HG03095 (cell line): Measurements from ENCODE around the gene NELFB.

Source experiments
- ATAC-seq: cut with Tn5 transposase; IDR thresholded peaks from one replicate; pipeline ENCODE4 v1.9.1; 2021; ENCODE audit warnings: moderate library complexity; ENCODE audit not compliant: unreplicated experiment

Gene NELFB

GRCh38 chr9:137302449-137303150, 47.5 kb downstream of the NELFB start:
- ATAC-seq = peak; percentile 31

- ATAC-seq = no peak
Observed at GRCh38 chr9:137303151-137303892, 48.2 kb downstream of the NELFB start.

DNA sequence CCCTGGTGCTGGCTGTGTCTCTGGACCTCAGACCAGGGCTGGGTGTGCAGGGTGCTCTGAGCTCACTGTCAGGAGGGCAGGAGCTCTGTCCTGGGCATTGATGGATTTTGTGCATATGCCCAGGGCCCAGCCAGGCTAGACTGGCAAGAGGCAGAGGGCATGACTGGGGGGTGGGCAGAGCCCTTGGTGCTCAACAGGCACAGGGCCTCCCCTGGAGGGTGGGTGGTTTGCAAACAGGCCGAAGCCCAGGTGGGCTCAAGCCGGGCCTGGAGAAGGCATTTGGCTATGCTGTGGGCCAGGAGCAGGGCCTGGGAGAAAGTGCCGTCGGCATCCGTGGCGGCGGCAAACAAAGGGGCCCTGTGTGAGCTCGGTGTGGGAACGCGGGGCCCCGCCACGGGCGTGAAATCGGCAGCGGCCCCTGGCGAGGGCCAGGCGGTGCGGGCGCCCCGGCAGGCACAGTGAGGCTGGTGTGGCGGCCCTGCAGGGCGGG, 48.8 kb downstream of the NELFB start:
- no peak for ATAC-seq

DNA sequence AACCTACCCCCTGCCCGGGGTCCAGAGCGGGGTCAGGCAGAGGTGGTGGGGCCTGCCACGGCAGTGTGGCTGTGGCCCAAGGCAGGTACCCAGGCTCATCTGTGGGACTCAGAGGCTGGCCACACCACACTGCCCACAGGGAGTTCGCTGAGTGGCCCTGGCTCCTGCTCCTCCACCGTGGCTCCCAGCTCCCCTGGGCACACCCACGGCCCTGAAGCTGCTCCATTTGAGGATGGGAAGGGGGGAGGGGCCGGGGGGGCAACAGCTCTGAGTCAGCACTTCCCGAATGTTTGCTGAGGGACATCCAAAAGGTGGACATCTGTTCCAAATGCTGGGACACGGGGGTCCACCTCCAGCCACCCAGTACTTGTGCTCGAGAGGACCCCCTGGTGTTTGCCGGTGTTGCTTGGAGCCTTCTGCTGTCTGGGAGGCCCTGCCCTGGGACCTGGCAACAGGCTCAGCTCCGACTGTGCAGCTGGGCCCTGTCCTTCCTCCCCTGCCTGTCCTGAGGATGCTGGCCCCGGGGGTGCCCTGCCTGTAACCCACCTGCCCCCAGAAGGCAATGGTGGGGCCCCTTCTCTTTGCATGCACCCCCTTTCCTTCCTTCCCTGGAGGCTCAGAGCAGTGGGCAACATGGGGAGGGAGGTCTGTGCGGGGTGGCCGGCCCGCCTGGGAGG, 49.4 kb downstream of the NELFB start:
- no peak for ATAC-seq

DNA sequence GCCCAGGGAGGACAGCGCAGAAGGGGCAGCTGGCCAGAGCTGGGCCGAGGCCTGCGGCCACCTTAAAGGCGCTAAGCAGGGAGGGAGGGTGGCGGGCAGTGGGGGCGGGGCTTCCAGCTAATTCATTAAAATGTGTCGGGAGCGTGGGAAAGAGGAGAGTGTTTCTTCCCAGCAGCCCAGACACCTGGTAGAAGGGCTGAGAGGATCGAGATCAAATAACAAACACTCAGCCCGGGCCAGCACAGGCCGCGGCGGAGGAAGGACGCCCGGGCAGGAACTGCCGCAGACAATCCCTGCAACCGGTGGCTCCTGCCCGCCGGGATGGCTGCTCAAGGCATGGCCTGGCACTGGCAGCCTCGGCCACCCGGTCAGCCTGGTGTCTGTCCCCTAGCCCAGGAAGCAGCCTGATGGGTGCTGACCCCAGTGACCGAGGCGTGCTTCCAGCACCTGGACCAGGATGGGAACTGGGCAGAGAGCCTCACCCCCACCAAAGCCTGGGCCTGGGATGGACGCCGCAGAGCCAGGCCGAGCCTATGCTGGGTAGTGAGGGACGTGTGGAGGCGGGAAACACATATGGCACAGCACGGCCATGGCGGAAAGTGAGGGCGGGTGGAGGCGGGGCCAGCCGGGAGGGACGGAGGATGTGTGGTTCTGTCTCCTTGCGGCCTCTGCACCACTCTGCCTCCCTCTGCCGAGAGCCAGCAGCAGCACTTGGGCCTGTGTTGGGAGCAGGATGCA, 50.1 kb downstream of the NELFB start:
- no peak for ATAC-seq

GRCh38 chr9:137305798-137306065, 50.6 kb downstream of the NELFB start:
- no peak for ATAC-seq

DNA sequence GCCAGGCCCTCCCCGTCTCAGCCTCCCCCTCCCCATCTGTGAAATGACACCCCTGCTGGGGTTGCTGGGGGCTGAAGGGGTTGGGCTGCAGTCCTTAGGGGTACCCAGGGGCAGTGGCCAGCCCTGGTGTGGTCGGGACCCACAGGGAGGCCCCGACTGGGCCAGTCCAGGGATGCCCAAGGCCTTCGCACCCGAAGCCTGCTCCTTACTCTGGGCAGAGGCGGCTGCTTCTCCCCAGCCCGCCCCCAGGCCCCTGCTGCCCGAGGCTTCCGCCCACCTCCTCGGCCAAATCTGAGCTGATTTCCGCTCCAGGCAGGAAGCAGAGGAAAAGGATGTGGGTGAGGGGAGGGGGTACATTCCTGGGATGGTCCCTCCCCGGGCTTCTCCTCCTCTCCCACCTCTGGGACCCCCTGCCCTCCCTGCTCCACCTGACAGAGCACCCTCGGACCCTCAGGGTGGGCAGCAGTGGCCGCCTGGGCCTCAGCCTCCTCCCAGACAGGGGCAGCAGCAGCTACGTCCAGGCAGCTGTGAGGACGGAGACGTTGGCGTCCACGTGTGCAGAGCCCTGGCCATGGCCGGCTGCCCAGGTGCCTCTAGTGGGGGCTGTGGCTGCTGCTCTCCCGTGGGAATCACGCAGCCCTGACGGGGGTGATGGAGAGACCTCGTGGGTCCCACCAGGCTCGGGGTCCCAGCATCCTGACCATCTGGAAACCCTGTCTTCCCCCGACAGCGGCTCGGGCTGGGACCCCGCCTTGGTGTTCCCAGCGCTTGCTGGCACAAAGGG, 51.1 kb downstream of the NELFB start:
- no peak for ATAC-seq

DNA sequence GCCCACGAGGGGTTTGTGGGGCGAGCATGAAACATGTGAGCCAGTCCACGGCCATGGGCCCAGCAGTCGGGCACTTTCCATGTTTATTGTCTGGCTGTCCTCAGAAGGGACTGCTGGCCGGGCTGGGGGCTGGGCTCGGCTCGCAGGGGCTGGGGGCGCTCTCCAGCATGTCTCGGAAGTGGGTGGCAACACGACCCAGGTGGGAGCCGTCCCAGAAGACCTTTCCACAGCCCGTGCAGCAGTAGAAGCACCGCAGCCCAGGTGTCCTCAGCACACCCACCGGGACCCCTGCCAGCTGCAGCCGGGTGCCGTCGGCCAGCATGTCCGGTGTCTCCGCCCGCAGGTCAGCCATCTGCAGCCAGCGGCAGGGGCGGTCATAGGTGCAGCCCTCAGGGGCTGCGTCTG, 51.7 kb downstream of the NELFB start:
- no peak for ATAC-seq

DNA sequence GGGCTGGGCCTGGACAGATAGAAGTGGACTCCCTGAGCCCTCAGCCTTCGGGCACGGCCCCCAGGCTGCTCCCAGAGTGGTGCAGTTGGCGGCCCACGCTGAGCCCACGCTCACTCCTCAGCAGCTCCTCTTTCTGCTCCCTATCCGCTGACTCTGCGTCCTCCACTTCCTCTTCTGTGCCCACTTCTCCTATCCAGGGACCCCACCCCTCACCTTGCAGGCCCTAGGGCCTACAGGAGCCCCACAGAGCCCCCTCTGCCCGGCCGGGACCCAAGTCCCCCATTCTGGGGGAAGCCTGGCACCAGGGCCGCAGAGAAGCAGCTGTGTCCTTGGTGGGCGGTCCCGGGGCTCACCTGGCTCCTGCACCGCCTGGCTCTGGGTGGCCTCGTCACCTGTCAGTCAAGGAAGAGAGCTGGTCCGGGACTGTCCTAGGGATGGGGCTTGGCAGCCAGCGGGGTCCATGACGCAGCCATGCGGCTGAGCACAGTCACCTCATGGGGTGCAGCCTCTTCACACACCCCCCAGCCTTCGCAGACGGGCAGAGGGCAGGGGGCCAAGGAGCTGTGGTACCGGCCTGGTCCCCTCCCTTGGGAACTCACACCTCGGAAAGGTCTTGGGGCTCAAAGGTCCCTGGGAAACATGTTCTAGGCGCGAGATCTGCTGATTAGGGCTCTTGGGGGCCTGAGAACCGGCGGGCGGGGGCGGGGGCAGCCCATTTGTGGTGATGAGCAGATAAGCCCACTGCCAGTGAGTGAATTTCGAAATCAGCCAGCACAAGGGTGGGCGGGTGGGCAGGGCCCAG, 52.3 kb downstream of the NELFB start:
- no peak for ATAC-seq

DNA sequence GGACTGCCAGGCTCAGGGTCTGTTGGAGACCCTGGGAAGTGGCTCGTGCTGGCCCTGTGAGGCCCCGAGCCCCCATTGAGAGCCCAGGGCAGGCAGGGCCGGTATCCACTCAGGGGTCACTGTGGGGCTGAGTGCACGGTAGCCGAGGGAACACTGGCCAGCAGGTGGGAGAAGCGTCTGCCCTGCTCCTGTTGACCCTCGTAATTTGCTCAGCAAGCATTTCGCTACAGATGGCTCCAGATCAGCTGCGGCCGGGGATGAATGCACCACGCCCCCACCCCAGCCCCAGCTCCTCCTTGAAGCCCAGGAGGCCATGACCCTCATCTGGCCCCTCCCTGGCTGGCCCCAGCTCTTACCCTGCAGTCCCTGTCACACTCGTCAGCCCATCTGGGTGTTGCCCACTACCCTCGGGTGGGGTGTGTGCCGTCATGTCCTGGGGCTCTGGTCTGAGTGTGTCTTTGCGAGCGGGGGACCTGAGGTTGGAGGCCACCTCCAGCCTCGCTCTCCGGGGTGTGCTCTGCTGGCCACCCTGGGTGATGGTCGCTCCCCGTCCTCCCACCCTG, 53.0 kb downstream of the NELFB start:
- no peak for ATAC-seq

DNA sequence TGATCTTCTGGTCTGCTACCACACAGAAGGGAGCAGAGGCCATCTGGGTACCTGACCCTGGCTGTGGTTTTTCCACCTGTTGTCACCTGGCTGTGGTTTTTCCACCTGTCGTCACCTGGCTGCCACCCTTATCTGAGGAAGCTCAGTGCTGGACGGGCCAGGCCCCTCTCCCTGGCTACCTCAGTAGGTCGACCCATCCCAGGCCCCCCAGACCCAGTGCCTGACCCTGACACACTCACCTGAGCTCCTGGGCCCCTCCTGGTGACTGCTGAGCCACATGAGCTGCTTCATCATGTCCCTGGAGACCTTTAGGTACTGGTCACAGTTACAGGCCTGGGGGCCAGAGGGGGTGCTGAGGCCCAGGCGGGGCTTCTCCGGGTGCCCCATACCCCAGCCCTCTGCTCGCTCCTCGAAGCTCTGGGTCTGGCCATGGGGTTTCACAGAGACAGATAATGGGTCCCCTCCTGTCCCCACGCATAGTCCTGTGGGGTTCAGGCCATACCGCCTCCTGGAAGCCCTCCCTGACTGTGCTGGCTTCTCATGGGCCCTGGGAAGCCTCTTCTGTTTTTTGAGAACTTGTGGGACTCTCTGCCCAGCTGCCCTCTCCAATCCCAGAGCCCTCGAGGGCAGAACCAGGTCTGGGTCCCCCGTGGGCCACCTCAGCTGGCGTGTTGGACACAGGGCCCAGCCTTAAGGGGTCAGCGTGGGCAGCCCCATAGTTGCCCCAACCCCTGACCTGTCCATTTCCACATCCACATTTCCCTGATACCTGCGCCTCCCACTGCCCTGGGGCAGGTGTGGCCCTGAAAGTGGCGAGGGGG, 54.5 kb downstream of the NELFB start:
- ATAC-seq = no peak

GRCh38 chr9:137310189-137311052, 55.3 kb downstream of the NELFB start:
- ATAC-seq = no peak

GRCh38 chr9:137311171-137311985, 56.3 kb downstream of the NELFB start:
- no peak for ATAC-seq

DNA sequence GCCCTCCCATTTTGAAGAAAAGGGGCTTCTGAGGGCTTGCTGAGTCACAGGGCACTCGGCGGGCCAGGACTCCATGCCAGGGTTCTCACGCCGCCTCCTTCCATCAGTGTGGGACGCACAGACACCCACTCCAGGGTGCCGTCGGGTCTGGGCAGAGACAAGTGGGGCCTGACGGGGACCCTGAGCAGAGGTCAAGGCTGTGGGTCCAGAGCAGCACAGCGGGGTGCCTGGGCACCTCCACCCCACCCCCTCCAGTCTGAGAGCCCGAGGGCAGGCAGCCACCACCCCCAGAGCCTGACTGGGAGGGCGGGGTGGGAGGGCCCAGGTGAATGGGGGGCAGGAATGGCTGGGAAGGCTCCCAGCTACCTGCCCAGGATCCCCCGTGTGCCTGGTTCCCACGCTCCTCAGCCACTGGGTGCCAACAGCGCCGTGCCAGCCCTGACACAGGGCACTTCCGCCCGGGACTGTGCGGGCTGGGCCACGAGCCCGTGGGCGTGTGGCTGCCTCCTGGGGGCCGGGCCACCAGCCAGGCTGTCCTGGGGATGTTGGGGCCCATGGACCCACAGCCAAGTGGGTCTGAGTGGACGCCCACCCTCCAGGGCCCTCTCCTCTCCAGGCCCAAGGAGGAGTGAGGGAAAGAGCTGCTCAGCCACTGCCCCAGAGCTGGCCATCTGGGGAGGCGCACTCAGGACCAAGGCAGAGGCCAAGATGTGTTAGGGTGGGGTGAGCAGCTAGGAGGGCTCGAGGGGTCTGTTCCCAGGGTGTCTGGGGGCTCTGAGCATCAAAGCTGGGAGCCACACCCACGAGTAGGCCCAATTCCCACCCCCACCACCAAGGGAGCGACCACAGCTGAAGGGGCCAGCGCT, 57.1 kb downstream of the NELFB start:
- no peak for ATAC-seq

DNA sequence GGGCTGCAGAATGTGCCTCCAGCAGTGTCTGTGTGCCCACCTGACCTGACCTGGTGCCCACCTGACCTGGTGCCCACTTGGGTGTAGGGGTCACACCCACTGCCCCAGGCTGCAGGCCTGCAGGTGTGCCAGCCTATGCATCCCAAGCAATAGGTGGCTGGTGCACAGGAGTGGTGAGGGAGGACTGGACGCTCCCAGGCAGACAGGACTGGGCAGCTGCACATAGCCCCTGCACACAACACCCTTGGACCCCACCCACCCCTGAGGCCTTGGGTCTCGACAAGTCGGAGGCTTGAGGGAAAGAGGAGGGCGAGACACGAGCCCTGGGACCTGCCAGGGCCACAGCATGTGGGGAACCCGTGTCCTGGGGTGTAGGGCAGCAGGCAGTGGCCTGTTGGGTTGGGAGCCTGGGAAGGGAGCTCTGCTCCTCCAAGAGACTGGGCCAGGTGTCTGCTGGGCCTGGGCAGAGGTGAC, 57.8 kb downstream of the NELFB start:
- no peak for ATAC-seq
